CD4-positive, alpha-beta T cell treated with Interleukin-1 beta for 1 hour (primary cell): Measurements from ENCODE around the gene CCNB1IP1.
"Not testable (repeated sequence)": the region's sequence is repeated elsewhere in the genome, so short reads cannot be mapped to it uniquely, and the experiment has no call there.

Experiments used
- DNase-seq, 2 donors: peaks; one replicate each; pipeline ENCODE4 v3.0.0-alpha.2; 2020 to 2022

Gene CCNB1IP1, protein sequence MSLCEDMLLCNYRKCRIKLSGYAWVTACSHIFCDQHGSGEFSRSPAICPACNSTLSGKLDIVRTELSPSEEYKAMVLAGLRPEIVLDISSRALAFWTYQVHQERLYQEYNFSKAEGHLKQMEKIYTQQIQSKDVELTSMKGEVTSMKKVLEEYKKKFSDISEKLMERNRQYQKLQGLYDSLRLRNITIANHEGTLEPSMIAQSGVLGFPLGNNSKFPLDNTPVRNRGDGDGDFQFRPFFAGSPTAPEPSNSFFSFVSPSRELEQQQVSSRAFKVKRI

DNA sequence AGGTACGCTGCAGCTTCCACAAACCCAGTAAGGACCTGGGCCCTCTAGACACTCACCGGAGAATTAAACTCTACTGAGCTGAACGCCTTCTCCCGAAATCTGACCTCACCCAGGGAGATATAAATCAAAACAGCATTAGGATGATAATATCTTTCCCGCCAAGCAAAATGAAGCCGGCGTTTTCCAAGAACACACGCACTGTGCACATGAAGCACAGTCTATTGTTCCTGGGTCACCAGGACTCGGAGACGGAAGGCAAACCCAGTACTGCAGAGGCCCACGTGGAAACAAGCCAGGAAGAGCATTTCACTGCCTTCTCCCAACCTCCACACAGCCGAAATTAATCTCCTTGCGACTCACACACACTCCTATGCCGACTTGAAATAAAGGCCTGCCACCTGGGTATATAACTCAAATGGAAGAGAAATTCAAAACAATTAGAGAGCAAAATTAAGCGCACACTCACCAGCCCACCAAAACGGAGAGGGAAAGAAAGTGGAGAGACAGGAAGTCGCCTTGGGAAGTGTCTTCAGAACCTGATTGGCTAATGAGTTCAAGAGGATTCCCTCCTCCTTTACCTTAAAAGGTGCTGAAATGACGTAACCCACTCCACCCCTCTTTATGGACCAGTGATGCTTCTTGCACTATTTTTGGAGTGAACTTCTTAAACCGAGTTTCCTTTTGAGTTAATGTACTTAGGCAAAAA is at the start of gene CCNB1IP1:
CCNB1IP1 (minus strand) TSS at position 492 of the 706 bp plus-strand sequence. CDS start 16,756 bp downstream, outside the sequence.
- peak; percentile 57 to 80 for DNase-seq

DNA sequence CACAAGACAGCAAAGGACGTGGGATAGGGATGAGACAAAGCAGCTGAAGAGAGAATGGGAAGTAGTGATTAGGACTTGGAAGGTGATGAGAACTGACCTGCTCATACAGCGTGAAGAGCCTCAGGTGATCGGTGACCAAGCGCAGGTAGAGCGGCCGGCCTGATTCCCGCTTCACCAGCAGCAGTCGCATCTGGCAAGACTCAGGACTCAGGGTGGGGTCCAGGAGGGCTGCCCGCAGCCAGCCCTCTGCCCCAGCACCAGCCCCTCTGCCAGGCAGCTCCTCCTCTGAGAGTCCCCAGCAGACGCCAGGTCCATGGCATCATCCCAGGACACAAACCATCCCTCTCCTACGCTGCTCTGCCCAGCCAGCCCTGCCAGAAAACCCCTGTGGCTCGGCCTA is 49.4 kb upstream of the CCNB1IP1 start:
- no peak for DNase-seq

DNA sequence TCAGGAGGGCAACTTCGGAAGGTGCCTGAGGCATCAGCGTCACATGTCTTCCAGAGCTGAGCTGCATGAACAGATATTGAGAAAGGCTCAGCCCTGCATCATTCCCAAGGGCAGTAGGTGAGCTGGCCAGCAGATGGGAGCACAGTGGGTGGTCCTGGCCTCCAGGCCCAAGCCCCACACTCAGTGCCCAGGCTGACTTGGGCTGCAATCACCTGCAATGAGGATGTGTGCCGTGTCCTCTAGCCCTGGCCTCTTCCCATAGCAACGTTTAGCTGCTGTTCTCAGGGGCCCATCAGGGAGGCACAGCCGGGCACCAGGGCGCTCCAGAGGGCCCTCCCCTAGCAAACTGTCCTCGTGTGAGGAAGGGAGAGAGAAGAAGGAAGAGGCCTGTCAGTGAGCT is 48.3 kb upstream of the CCNB1IP1 start:
- DNase-seq: no peak

DNA sequence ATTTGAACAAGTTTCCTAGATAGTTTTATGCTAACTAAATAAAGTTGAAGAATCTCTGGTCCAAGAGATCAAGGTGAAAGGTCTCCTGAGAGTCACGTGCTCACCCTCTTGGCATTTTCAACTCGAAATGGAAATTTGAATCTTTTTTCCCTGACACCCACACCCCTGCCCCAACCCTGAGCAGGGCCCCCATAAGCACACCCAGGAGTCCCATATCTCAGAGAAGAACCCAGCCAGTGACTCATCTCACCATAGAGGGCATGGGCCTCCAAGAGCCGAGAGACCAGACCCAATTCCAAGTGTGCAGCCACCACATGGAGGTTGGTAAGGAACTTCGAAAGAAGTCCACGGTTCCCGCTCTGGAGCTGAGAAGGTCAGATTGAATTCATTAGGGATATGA is 47.6 kb upstream of the CCNB1IP1 start:
- DNase-seq: no peak

DNA sequence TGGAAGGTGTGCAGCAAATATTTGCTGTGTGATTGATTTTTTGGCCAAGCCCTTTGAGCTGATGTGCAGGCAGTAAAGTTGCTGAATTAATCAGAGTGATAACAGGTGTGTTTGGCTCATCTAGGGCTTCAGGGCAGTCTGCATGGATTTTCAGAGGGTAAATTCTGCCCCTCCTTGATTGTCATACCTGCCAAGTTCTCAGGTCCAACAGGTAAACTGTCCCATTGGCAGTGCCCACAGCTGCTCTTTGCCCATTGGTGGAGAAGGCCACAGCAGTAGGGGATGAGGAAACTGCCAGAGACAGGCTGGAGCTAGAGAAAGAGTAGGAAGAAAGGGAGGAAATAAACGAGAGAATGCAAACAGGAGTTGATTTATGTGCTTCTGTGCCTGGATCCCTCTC is 46.7 kb upstream of the CCNB1IP1 start:
- no peak for DNase-seq

DNA sequence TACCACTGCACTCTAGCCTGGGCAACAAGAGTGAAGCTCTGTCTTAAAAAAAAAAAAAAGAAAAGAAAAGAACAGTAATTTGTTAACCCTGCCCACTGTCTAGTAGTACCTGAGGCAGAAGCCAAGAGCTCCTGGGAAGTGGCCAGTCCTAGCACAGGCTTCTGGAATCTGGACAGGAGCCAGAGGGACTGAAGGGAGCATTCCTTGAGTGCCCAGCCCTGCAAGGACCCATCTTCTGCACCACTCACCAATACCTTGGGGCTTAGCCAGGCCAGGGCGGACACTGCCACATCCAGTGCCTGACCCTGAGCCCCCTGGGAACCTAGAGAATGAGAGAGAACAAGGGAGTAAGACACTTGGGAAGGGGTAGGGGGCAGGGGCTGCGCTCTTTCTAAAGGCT is 44.1 kb upstream of the CCNB1IP1 start:
- no peak for DNase-seq

DNA sequence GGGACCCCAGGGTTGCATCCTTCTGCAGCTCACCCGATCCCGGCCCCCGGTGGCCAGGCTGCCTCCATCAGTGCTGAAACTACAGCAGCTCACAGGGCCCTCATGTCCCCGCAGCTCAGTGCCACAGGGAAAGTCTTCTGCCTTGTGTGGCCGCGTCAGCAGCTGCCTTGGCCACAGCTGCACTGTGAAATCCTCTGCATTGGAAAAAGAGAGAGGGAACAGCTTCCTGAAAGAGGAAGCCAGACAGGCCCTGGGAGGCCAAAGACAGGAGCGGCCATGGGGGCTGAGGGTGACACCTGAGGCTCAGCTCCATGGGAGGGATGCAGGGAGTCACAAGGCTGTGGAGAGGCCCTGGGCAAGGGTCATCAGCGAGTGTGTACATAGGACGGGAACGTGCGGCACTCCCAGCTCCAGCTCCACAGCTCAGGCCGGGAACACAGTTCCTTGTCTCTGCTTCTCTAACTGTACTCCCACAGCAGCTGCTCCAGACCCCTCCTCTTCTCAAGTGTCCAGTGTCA is 43.1 kb upstream of the CCNB1IP1 start:
- no peak for DNase-seq

DNA sequence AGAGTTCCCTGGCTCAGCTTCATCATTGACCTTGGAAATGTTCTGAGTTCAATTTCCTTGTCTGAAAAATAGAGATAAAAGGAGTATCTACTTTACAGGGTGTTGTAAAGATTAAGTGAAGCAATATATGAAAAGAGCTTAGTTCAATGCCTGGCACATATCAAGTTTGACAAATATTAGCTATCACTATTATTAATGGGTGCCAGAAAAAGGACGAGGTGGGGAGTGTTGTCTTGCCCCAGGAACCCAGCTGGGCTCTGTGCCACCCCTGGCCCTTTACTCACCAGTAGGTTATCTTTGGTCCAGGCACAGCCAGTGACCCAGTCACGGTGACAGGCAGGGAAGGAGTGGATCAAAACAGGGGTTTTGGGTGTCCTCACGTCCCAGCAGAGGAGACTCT is 42.4 kb upstream of the CCNB1IP1 start:
- DNase-seq: no peak

DNA sequence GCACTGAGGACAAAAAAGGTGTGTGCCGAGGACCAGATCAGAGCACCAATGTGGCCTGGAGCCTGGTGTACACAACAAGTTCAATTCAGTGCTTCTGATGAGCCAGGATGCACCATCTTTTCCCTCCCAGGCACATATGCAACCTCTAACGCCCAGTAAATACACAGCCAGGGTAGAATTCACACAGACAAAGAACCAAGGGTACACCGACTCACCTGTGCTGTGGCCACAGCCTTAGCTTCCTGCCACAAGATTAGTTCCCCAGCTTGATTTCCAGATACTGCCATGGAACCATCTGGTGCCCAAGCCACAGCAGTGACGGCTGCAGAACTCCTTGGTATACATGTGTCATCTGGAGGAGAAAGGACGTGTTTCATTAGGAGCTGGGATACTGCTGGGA is 39.7 kb upstream of the CCNB1IP1 start:
- no peak for DNase-seq

DNA sequence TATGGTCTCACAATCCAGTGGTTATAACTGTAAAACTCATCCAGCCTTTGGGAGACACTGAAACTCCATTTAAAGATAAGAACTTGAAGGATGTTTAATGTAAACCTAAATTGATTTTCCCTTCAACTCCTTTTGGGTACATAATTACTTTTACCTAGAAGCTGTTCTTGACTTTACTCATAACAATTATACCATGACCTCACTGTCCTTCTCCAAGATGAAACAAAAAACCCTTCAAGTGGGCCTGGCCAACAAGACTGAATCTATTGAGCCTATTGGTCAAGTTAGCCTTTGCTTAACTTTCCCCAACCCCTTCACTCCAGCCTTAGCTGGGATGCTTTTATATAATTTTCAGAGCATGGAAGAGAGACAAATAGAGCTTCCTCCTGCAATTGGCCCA is 32.8 kb upstream of the CCNB1IP1 start:
- no peak for DNase-seq

DNA sequence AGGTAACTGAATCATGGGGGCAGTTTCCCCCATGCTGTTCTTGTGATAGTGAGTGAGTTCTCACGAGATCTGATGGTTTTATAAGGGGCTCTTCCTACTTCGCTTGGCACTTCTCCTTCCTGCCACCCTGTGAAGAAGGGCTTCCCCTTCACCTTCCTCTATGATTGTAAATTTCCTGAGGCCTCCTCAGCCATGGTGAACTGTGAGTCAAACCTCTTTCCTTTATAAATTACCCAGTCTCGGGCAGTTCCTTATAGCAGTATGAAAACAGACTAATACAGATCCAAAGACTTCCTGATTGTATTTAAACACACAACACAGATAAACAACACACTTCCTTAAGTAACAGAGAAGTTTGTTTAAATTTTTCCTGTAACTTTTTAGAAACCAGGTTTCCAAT is 25.4 kb upstream of the CCNB1IP1 start:
- DNase-seq: peak in 1 of 2 donors; percentile 17

DNA sequence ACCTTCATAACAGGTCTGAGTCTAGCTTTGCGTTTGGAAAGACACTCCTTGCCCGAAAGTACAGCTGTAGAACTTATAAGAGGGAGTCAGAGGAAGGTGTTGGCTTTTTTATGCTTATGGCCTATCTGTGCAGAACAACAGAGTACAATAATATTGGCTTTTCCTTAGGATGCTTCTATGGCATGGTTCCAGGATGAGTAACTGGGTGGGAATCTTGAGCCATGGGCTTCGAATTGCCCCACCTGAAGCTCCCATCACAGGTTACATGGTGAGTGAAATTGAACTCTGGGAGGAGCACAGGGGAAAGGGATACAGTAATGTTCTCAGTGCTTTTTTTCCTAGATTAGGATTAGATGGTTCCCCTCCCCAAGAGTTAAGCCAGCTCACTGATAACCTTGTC is 23.3 kb upstream of the CCNB1IP1 start:
- DNase-seq: no peak

DNA sequence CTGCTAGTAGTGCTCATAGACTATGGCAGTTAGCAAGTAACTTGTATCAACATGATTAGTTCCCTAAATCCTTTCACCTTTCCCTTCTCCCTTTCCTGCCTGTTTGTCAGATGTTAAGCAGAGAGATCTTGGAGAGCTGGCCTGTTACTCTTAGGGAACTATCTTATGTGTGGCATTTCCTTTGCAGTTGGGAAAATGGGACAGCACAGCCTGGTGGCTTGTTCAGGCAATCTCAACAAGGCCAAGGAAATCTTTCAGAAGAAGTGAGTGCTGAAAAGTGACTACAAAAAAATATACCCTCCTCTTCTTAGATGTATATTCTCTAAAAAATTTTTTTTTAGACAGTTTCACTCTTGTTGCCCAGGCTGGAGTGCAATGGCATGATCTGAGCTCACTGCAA is 17.8 kb upstream of the CCNB1IP1 start:
- DNase-seq: no peak

DNA sequence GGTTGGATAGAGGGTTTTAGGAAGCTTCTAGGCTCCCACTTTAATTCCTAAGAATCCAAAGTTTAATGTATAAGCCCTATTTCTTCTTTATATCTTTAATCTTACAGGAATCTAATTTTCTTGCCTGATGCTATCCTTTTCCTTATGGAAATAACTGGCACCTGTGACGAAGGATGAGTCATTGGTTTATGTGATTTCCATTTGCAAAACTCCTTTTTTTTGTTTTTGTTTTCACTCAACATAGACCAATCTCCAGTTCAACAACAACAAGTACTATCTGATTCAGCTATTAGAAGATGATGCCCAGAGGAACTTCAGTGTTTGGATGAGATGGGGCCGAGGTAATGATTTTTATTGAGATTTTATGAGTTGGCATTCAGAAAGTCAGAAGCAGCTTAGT is 17.2 kb upstream of the CCNB1IP1 start:
- DNase-seq: no peak

DNA sequence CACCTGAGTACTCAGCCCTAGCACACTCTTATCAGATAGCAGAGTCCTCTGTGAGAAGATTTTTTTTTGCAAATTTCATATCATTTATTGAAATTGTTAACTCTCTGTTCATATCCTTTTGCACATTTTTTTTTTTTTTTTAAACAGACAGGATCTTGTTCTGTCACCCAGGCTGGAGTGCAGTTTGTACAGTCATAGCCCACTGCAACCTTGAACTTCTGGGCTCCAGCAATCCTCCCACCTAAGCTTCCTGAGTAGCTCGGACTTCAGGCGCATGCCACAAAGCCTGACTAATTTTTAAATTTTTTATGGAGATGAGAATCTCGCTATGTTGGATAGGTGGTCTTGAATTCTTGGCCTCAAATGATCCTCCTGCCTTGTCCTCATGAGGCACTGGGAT is 14.7 kb upstream of the CCNB1IP1 start:
- no peak for DNase-seq

DNA sequence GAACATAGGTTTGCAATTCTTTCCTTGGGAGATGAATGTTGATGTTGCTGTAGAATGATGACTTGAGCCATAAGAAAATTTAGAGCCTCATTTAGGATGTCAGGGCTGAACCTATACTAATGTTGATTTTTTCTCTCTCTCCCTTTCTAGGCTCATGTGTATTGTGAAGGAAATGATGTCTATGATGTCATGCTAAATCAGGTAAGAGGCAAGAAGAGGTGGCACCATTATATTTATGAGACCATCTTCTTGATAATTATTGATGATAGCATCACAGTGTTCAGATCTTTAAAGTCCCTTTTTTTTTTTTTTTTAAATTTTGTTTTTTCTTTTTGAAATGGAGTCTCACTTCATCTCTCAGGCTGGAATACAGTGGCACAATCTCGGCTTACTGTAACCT is 13.6 kb upstream of the CCNB1IP1 start:
- no peak for DNase-seq

DNA sequence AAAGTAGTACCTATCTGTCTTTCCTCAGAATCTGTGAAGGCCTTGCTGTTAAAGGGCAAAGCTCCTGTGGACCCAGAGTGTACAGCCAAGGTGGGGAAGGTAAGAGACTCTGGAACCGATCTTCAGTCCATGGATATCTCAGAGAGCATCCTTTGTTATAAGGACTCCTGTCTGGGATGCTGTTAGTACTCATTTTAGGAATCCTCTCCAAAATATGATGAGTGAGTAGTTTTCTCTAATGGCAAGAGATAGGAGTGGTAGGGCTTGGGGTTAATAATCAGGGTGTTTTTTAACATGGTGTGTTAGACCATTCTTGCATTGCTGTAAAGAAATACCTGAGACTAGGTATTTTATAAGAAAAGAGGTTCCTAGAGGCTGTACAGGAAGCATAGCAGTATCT is 12.3 kb upstream of the CCNB1IP1 start:
- no peak for DNase-seq

DNA sequence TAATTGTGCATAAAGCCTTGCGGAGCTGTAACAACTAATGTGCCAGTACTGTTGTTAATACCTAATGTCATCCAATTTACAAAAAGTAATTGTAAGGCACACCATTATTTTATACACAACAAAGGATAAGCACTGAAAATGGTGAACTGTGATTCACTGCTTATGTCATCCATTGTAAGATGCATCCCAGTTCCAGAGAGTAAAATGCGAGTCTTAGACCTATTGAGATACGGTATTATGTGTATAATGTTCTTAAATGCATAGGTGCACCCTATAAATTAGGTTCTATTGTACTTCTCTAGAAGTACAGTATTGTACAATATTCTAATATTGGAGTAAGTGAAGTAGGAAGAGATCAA is 10.8 kb upstream of the CCNB1IP1 start:
- DNase-seq: no peak

DNA sequence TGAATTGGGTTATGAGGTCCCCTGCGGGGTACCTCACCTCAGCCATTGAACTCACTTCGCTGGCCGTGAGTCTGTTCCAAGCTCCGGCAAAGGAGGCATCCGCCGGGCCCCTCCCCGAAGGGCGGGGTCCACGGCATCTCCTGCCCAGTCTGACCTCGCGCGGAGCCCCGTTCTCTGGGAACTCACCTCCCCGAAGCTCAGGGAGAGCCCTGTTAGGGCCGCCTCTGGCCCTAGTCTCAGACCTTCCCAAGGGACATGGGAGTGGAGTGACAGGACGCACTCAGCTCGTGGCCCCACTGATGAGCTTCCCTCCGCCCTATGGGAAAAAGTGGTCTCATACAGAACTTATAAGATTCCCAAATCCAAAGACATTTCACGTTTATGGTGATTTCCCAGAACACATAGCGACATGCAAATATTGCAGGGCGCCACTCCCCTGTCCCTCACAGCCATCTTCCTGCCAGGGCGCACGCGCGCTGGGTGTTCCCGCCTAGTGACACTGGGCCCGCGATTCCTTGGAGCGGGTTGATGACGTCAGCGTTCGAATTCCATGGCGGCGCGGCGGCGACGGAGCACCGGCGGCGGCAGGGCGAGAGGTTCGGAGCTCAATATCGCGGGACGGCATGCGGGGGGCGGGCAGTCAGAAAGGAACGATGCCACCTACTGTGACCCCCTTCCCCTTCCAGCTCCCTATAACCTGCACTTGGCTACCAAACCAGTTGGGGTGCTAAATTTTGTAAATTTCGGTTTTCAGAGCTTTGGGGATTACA is 10.2 kb upstream of the CCNB1IP1 start, which contains the start of gene PARP2:
PARP2 (plus strand) TSS at position 544 of the 770 bp plus-strand sequence; CDS start at position 551, 7 bp downstream.
- peak; percentile 94 to 97 for DNase-seq

DNA sequence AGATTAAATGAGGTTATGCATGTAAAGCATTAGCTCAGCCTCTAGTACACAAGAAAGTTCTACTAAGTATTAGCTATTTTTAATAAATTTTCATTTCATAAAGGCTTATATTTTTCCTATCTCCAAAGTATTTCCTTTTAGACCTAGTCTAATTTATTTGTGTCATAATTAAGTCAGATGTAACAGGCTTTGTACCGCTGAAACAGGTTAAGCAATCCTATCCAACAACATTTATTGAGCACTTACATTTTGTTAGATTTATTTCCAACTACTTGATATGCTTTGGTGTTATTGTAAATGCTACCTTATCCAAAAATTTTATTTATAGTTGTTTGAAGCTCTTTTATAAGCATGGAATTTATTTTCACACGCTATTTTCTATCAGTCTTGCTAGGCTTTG is 8.6 kb upstream of the CCNB1IP1 start:
- no peak for DNase-seq

DNA sequence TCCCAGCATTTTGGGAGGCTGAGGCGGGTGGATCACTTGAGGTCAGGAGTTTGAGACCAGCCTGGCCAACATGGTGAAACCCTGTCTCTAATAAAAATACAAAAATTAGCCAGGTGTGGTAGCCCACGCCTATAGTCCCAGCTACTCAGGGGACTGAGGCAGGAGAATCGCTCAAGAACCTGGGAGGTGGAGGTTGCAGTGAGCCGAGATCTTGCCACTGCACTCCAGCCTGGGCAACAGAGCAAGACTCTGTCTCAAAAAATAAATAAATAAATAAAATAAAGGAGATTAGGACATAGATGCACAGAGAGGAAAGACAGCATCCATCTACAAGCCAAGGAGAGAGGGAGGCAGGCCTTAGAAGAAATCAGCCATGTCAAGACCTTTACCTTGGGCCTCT is 8.0 kb upstream of the CCNB1IP1 start:
- not testable (repeated sequence) for DNase-seq

DNA sequence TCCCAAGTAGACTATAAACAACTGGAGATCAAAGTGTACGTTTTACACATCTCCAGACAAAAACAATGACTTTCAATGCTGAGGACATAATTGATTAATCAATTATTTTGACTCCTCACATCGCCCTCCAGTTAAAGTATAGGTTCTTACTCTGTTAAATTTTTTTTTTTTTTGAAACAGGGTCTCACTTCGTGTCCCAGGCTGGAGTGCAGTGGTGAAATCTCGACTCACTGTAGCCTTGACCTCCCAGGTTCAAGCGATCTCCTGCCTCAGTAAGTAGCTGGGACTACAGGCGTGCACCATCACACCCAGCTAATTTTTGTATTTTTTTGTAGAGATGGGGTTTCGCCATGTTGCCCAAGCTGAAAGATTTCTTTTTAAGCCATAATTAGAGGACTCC is 938 bp upstream of the CCNB1IP1 start:
- no peak for DNase-seq

DNA sequence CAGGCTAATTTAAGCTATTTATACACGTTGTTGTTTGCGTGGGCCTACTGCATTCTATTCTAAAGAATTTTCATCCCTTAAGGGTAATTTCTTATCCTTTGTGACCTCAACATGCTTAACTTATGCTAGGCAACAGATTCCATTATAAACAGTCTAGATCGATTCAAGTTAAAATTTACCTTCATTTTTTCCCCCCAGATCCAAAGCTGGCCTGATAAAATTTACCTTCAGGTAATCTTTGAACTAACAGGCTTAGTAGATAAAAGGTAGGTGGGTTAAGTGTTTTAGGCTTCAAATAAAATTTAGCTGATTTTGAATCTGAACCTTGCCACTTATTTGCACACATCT is 389 bp upstream of the CCNB1IP1 start:
- no peak for DNase-seq

DNA sequence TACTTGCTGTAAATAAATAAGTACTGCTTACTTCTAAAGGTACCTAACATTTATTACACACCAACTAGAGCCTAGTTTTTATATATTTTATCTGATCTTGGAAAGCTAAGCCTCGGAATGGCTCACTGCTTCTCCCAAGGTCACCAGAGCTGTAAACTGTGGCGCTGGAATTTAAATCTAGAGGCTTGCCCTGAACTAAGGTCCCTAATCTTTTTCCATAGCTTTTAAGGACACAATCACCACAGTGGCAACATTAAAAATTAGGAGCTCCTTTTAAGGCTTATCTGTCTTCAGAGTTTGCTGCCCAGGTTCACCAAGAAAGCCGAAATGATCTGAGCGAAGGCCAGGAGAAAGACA is 670 bp downstream of the CCNB1IP1 start:
- no peak for DNase-seq
